ACHN (cell line): ENCODE results near the gene KIAA0232.

Experiments used
- DNase-seq: peaks from one replicate; pipeline ENCODE4 v3.0.0-alpha.2; 2015
- in situ Hi-C: cut with HindIII; loops from 2 replicates; pipeline ENCODE4 v1.10.0; 2017; ENCODE audit warnings: low sequenced_read_pairs, low pct_ligation_motif_present, low pct_unique_long_range_greater_than_20kb

KIAA0232 gene

GRCh38 chr4:6857009-6857882, 74.7 kb downstream of the KIAA0232 start:
- DNase-seq: no peak
- in situ Hi-C loops: no loop called here

GRCh38 chr4:6858997-6859396, 76.5 kb downstream of the KIAA0232 start:
- in situ Hi-C loops: no loop called here
- no peak for DNase-seq

GRCh38 chr4:6859543-6859942, 77.0 kb downstream of the KIAA0232 start:
- in situ Hi-C loops: no loop called here
- no peak for DNase-seq

- DNase-seq: no peak
- in situ Hi-C loops: no loop called here
Observed at GRCh38 chr4:6868386-6868785, 85.9 kb downstream of the KIAA0232 start.

- in situ Hi-C loops: no loop called here
- no peak for DNase-seq
Observed at GRCh38 chr4:6869944-6870343, 87.4 kb downstream of the KIAA0232 start.

GRCh38 chr4:6873291-6873690, 90.8 kb downstream of the KIAA0232 start:
- in situ Hi-C loops: no loop called here

GRCh38 chr4:6873792-6874461, 91.4 kb downstream of the KIAA0232 start:
- peak; percentile 59 for DNase-seq
- in situ Hi-C loops: no loop called here

More at GRCh38 chr4:6873291-6873690, 90.8 kb downstream of the KIAA0232 start:
- DNase-seq: peak; percentile 14

- in situ Hi-C loops: no loop called here
Observed at GRCh38 chr4:6874981-6875380, 92.5 kb downstream of the KIAA0232 start.

GRCh38 chr4:6875431-6875831, 92.9 kb downstream of the KIAA0232 start:
- in situ Hi-C loops: no loop called here
- DNase-seq: no peak

More at GRCh38 chr4:6874981-6875380, 92.5 kb downstream of the KIAA0232 start:
- DNase-seq: no peak

GRCh38 chr4:6876440-6876839, 93.9 kb downstream of the KIAA0232 start:
- in situ Hi-C loops: no loop called here
- DNase-seq: no peak

GRCh38 chr4:6877067-6877466, 94.5 kb downstream of the KIAA0232 start:
- no peak for DNase-seq
- in situ Hi-C loops: no loop called here

GRCh38 chr4:6878451-6879059, 96.0 kb downstream of the KIAA0232 start:
- no peak for DNase-seq
- in situ Hi-C loops: no loop called here

GRCh38 chr4:6880691-6881090, 98.2 kb downstream of the KIAA0232 start:
- in situ Hi-C loops: no loop called here
- DNase-seq: no peak

- no peak for DNase-seq
Observed at GRCh38 chr4:6881908-6882307, 99.4 kb downstream of the KIAA0232 start.

GRCh38 chr4:6884341-6884870, 101.9 kb downstream of the KIAA0232 start:
- no peak for DNase-seq
- in situ Hi-C loops: no loop called here

More at GRCh38 chr4:6881908-6882307, 99.4 kb downstream of the KIAA0232 start:
- in situ Hi-C loops: no loop called here

- peak; percentile 54 for DNase-seq
- in situ Hi-C loops: no loop called here
Observed at GRCh38 chr4:6885953-6886557, 103.5 kb downstream of the KIAA0232 start.

- DNase-seq: no peak
- in situ Hi-C loops: no loop called here
Observed at GRCh38 chr4:6886886-6887285, 104.4 kb downstream of the KIAA0232 start.

GRCh38 chr4:6887591-6888371, 105.3 kb downstream of the KIAA0232 start:
- no peak for DNase-seq
- in situ Hi-C loops: no loop called here
